PFSK-1 (cell line): ENCODE data around the gene TMEM150B.

Experiments
- FOXP2 ChIP-seq: optimal IDR thresholded peaks from 2 replicates; pipeline ENCODE3; 2011; ENCODE audit warnings: borderline replicate concordance, control low read depth, inconsistent platforms; ENCODE audit not compliant: insufficient read depth; ENCODE audit errors: extremely low read length, extremely low read depth
- POLR2AphosphoS5 ChIP-seq: IDR thresholded peaks from 2 replicates; pipeline ENCODE4 v1.6.1; 2012; ENCODE audit warnings: low read depth, mild to moderate bottlenecking, control low read depth, low read length, moderate library complexity
- SIN3A ChIP-seq: IDR thresholded peaks from 2 replicates; pipeline ENCODE4 v1.6.1; 2012; ENCODE audit warnings: mild to moderate bottlenecking, low read length, moderate library complexity, borderline replicate concordance; ENCODE audit not compliant: insufficient read depth
- TAF1 ChIP-seq: IDR thresholded peaks from 2 replicates; pipeline ENCODE4 v1.6.1; 2012; ENCODE audit warnings: low read length, control low read depth, borderline replicate concordance; ENCODE audit not compliant: insufficient read depth
- TF ChIP-seq, protein P1 (sequence below), 2 experiments: IDR thresholded peaks; 2 replicates each; pipeline versions ENCODE4 v1.6.1 to v1.8.0; 2011 to 2012; ENCODE audit warnings: low read depth in 2 of 2, low read length in 2 of 2, control low read depth in 1 of 2, inconsistent platforms in 1 of 2, mild to moderate bottlenecking in 1 of 2, moderate library complexity in 1 of 2; ENCODE audit not compliant: insufficient read depth in 1 of 2

TMEM150B gene

GRCh38 chr19:55336101-55336500, 11.0 kb upstream of the TMEM150B start:
- TF ChIP-seq SIN3A (no peak), TAF1 (no peak), POLR2AphosphoS5 (no peak), FOXP2 (no peak)
- TF ChIP-seq, protein P1, sequence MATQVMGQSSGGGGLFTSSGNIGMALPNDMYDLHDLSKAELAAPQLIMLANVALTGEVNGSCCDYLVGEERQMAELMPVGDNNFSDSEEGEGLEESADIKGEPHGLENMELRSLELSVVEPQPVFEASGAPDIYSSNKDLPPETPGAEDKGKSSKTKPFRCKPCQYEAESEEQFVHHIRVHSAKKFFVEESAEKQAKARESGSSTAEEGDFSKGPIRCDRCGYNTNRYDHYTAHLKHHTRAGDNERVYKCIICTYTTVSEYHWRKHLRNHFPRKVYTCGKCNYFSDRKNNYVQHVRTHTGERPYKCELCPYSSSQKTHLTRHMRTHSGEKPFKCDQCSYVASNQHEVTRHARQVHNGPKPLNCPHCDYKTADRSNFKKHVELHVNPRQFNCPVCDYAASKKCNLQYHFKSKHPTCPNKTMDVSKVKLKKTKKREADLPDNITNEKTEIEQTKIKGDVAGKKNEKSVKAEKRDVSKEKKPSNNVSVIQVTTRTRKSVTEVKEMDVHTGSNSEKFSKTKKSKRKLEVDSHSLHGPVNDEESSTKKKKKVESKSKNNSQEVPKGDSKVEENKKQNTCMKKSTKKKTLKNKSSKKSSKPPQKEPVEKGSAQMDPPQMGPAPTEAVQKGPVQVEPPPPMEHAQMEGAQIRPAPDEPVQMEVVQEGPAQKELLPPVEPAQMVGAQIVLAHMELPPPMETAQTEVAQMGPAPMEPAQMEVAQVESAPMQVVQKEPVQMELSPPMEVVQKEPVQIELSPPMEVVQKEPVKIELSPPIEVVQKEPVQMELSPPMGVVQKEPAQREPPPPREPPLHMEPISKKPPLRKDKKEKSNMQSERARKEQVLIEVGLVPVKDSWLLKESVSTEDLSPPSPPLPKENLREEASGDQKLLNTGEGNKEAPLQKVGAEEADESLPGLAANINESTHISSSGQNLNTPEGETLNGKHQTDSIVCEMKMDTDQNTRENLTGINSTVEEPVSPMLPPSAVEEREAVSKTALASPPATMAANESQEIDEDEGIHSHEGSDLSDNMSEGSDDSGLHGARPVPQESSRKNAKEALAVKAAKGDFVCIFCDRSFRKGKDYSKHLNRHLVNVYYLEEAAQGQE (IDR thresholded peaks at IDR 0.05; ENCODE audit: insufficient read depth in 1 of 2, low read depth in 2 of 2, low read length in 2 of 2), result no peak

DNA sequence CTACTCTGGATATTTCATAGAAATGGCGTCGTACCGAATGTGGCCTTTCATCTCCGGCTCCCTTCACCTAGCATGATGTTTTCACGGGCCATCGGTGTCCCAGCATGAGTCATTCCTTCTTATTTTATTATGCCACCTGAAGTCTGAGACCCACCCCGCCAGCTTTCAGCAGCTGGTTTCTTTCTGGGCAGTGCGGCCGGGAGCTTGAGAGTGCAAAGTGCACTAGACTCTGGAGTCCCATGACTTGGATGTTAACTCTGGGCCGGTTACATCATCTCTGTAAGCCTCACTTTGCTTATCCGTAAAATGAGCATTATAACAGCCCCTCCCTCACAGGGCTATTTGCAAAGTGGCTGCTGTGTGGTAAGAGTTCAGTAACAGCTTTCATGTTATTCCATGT, 8.7 kb upstream of the TMEM150B start:
- TF ChIP-seq FOXP2 (no peak), POLR2AphosphoS5 (no peak), SIN3A (no peak), TAF1 (no peak)
- TF ChIP-seq, protein P1 (IDR thresholded peaks at IDR 0.05; ENCODE audit: insufficient read depth in 1 of 2, low read depth in 2 of 2, low read length in 2 of 2), result no peak

DNA sequence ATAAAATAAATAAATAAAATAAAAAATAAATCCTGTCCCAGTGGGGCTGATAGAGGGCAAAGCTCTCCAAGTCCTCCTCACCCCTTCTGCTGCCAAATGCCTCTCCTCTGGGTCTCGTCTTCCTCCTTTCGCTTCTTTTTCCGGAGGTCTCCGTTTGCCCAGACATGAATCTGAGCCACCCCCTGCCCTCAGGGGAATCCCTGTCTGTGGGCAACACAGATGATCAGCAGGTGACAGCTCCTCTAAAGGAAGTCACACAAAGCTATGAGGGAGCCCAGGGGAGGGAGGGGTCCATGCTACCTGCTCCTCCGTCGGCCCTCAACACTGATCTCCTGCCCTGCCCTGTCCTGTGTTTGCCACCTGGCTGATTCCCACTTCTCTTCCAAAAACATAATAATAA, 479 bp downstream of the TMEM150B start:
- TF ChIP-seq POLR2AphosphoS5 (no peak), TAF1 (no peak)

DNA sequence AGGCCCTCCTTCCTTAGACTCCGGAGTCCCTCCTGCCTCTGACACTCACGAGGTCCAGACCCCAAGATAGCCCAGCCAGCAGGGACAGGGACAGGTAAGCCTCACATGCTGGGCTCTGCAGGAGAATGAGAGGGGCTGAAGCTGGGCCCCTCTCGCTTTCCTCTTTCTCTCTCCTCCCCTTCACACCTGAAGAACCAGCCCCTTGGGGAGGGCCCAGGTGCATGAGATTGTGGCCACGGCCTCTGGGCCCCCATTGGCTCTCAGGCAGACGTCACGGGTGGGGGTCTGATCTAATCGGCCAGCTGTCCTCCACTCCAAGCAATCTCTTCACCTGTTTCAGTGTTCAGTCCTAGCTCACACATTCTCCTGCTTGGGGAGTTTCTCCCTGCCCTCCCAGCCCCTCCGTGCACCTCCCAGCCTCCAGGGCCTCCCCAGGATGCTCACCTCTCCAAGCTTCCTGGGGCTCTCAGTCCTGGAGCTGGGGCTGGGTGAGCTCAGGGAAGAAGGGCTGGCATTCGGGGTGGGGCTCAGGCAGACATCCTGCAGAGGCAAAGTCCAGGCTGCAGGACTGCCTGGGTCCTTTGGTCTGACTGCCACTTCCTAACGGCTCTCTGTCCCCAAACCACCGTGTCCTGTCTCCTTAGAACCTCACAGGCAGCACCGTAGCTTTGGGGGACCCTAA, 2.8 kb downstream of the TMEM150B start:
- TF ChIP-seq, protein P1 (IDR thresholded peaks at IDR 0.05; ENCODE audit: insufficient read depth in 1 of 2, low read depth in 2 of 2, low read length in 2 of 2), result no peak
- TF ChIP-seq FOXP2 (no peak), POLR2AphosphoS5 (no peak), SIN3A (no peak), TAF1 (no peak)

GRCh38 chr19:55321466-55322137, 3.5 kb downstream of the TMEM150B start:
- TF ChIP-seq FOXP2, result no peak
- no peak for TF ChIP-seq SIN3A
- TF ChIP-seq, protein P1 (IDR thresholded peaks at IDR 0.05; ENCODE audit: insufficient read depth in 1 of 2, low read depth in 2 of 2, low read length in 2 of 2), result no peak
- TF ChIP-seq TAF1, result no peak
- TF ChIP-seq POLR2AphosphoS5, result no peak
